DMS153 treated with DMSO at 0.1 percent for 48 hours (cell line): ENCODE measurements around the gene TPD52L2.

Experiments
- DNase-seq: peaks from one replicate; lab custom pipeline; 2025; ENCODE audit not compliant: unreplicated experiment; lab: John Stamatoyannopoulos, UW

Gene TPD52L2

DNA sequence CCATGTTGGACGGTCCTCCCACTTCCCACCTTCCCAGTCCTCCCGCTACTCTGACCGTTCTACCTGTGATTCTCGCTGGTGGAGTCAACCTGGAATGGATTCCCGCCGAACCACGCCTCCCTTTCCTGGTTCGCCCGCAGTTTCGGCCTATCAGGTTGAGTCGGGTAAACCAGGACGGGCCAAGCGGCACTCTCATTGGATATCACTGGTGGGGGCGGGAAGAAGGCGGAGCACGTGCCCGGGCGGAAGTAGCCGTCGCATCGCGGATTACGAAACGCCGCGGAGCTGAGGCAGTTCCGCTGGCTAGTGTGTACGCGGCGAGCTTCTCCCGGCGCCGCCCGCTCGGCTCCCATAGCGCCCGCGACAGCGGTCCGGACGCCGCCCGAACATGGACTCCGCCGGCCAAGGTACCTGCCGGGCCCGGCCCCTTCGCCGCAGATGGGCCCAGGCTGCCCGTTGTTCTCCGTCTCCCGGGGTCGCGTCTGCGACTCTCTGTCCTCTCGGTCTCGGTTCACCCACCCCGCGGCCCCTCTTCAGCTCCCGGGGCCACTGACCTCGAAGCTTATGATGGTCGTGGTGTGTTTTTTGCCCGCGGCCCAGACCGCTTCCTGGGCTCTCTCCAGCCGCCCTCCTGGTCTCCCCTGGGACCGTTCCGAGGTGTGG, at the start of gene TPD52L2:
Gene TPD52L2, plus strand, starts transcription at position 293 of the 663 bp plus-strand sequence. Its CDS starts 96 bp downstream, at position 389.
- peak; percentile 97 for DNase-seq

DNA sequence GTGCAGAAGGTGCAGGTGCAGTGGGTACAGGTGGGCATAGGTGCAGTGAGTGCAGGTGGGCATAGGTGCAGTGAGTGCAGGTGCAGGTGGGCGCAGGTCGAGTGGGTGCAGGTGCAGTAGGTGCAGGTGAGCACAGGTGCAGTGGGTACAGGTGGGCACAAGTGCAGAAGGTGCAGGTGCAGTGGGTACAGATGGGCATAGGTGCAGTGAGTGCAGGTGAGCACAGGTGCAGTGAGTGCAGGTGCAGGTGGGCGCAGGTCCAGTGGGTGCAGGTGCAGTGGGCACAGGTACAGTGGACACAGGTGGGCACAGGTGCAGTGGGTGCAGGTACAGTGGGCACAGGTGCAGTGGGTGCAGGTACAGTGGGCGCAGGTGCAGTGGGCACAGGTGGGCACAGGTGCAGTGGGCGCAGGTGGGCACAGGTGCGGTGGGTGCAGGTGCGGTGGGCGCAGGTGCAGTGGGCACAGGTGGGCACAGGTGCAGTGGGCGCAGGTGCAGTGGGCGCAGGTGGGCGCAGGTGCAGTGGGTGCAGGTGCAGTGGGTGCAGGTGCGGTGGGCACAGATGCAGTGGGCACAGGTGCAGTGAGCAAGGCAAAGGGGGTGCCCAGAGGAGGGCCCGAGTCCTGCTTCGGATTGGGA, 49.3 kb upstream of the TPD52L2 start:
- DNase-seq, result no peak

DNA sequence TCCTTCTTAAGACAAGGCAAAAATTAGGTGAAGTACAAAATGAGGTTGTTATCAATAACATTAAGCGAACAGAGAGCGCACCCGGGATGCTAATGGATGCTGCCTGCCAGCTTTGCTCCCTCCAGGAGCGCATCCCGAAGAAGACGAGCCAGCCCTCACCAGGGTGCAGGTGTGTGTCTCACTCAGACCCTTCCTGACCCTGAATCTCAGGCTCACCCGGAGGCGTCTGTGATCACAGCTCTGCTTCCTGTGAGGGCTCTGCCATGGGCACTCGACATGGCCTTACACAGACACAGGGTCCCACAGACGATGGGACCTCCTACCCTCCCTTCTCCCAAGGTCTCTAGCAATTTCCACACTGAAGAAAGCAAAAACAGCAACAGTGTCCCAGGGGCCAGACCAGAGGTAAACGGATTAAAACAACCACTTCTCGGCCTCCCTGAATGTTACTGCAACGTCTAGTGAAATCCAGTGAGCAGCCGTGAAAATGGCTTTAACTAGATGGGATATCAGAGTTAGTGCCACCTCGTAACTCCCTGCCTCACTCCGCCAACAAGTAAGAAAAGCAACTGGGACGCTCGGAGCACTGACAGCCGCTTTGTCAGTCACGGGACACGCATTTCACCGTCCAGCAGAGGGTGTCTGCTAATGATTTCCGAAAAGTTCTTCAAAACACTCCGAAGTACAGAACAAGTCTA, 45.7 kb upstream of the TPD52L2 start:
- DNase-seq, result no peak

DNA sequence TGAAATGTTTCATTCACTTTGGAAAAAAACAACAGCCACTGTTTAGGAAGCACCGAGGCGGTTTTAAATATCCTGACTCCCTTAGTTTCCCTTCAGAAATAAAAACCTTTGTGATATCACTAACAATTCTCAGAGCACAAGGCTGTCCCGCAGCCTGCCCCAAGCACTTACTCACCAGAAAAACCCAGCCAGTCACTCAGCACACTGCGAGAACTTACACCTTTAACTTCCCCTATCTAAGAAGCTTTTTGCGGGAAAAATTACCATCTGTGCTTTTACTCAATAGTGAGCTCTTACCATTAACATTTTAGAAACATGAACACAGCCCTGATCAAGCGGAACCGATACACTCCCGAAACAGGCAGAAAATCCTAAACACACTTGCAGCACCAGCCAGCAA, 43.3 kb upstream of the TPD52L2 start:
- DNase-seq, result no peak

DNA sequence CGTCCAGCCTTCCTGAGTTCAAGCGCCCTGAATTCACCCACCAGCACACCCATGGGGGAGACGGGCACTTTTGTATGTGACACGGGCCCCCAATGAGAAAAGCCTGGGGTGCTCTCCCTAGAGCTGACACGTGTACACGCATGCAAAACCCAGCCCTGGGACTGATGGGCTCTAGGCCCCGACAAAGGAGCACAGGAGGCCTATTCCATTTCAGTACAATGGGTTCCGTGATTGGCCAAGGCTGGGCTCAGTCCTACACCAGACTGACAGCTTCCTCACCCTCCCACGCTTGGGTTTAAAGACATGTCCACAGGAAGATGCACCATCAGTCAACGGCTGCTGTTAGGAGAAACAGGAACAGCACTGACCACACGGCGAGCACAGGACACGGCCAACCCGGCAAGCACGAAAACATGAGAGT, 42.8 kb upstream of the TPD52L2 start:
- DNase-seq, result no peak

DNA sequence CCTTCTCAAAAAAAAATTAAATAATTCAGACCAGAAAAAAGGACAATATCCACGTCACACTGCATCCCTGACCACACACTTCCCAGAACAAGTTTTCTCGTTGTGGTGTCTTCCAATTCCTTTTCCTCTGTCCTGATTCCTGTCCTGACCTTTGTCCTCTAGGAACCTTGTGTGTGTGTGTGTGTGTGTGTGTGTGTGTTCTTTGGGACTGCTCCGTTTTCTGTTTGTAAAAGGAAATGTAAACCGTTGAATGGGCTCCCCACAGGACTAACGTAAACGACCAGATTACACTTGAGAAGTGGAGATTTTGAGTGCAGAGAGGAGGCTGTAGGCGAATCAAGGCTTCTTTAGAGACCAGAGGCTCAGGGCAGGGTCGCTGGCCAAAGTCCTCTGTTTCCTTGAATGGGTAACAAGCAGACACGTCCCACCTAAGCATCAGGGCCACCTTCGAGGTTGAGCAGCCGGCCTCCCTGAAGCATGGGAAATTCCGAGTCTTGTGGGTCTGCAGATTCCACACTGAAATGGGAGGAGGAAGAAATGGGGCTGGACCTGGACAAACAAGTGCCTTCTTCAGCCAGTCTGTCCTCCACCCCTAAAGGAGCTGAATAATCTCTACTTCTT, 41.3 kb upstream of the TPD52L2 start:
- DNase-seq, result no peak

DNA sequence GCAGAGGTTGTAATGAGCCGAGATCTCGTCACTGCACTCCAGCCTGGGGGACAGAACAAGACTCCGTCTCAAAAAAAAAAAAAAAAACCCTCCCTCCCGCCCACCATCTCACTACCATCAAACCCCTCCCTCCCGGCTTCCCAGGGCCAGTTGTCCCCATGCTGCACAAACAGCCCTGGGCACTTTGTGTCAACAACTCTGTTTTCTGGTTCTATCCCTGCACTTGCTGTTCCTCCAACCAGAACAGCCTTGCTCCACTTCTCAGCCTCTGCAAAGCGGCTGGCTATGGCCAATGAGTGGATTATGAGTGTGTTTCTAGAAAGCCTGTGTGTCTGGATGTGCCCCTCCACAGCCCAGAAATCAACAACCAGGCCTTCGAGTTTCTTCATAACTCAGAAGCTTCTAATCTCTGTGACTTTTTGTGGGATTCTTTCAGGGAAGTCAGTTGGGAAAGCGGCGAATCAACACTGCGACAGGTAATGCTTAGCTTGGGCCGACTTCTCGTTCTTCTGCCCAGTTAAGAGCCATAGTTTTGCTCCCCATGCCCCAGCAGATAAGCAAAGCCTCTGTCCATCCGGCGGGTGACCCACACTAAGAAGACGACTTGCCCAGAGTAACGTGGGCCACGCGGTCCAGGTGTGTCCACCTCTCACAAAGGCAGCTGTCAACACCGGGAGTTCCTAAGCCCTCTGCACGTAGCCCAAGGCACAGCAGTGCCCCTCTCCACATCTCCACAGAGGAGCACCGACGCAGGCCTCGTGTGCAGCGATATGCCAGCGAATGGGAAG, 39.5 kb upstream of the TPD52L2 start:
- DNase-seq, result no peak

DNA sequence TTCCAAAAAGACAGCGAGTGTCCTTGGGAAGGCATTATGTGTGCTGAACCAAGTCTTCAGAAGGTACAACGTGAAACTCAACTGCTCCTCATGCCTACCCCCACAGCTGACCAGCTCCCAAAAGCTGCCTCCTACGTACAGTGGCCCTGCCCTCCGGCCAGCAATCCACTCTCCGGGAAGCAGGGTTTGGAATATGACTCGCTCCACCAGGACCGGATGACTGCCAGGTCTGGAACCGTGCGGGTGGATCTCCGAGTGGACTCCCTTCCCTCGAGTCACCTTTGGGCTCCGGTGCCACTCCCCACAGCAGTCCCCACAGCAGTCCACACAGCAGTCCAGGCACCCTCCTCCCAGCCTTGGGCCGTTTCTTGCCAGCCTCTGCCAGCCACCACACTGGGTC, 38.3 kb upstream of the TPD52L2 start:
- DNase-seq, result no peak

DNA sequence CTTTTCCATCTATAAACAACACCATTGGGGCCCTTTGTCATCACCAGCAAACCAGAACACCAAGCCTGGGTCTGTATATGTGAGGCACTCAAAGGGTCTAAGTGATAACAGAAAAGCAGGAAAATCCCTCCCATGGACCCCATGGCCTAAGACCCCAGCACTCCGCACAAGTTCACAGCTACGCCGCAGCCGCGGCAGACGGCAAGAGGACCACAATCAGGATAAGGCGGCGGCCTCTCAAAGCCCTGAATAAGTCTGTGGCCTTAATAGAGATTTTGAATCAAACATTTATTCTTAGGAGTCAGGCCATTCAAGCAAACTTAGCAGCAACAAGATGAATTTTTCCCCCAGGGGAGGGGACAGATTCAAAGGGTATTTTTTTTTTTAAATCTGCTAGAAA, 36.9 kb upstream of the TPD52L2 start:
- no peak for DNase-seq

DNA sequence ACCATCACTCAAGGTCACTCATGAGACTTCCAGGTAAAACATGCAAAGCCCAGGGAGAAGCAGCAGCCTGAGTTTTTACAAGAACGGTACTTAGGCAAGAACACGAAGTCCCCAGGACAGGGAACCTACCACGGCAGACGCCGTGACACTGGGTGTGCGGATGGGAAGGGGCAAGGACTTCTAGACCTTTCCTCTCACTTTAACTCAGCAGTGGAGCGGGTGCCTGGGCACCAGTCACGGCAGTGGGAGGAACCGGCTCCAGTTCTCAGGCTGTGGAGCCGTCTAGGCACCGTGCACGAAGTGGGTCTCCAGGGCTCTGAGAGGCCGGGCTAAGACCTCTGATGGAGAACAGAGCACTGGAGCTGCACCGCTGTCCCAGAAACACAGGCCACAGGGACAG, 36.5 kb upstream of the TPD52L2 start:
- no peak for DNase-seq

DNA sequence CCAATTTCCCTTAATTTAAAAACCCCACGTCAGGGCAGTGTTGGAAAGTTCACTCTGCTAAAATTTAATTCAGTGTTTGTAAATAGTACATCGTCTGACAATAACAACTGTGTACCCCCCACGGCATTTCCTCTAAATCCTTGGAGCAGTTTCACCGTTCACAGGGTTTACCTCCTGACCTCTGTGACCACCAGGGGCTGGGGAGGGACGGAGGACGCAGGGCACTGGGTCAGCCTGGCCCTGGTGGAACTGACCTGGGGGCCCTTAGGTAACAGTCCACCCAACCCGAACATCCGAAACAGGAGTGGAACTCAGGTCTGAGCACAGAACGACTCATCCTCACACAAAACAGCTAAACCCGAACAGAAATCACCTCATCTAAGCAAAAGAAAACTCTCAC, 36.1 kb upstream of the TPD52L2 start:
- no peak for DNase-seq

DNA sequence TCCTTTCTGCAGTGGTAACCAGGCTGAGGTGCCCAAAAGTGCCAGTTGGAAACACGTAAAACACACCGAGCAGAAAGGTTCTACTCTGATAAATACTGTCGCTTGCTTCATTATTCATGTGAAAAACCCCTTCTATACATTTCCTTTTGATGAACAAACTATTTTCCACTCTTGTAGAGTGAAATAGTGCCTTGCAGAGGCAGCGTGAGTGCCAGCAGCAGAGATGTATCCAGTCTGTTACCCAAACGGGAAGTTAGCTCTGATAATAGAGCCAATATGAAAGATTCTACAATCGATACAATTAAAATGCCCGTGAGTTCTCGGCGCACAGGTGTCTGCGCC, 35.5 kb upstream of the TPD52L2 start:
- DNase-seq, result no peak

DNA sequence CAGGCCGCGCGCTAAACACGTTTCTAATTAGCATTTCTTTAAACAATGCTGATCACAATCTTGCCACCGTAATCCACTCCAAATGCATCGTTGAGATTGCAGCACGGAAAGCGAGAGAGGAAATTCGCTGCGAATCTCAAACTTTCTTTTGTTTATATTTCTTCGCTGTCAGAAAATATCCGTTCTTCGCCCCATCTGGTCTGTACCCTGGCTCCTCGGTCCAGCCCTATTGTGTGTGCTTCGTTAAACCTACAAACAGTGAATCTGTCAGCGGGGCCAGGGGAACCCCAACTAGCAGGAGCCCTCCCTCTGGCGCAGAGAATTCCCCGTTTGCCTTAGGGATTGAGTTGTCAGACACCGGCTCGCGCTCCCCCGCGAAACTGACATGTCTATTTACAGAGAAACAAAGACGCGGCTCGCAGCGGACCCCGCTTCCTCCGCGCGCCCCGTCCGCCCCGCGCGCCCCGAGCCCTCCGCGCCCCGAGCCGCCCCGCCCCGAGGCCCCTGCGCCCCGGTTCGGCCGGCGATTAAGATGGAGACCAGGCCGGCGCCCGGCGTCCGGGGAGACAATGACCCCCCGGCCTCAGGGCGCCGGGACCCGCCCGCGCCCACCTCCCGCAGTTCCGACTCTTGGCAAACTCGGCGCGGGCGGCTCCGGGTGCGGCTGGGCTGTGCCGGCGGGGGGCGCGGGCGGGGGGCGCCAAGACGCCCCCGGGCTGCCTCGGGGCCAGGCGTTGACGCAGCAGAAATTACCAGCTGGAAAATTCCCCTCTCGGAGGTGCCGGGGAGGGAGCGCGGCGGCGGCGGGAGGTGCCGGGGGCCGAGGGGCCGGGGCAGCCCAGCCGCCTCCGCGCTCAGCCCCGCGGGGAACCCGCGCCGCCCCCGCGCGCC, 34.9 kb upstream of the TPD52L2 start:
- DNase-seq, result no peak

DNA sequence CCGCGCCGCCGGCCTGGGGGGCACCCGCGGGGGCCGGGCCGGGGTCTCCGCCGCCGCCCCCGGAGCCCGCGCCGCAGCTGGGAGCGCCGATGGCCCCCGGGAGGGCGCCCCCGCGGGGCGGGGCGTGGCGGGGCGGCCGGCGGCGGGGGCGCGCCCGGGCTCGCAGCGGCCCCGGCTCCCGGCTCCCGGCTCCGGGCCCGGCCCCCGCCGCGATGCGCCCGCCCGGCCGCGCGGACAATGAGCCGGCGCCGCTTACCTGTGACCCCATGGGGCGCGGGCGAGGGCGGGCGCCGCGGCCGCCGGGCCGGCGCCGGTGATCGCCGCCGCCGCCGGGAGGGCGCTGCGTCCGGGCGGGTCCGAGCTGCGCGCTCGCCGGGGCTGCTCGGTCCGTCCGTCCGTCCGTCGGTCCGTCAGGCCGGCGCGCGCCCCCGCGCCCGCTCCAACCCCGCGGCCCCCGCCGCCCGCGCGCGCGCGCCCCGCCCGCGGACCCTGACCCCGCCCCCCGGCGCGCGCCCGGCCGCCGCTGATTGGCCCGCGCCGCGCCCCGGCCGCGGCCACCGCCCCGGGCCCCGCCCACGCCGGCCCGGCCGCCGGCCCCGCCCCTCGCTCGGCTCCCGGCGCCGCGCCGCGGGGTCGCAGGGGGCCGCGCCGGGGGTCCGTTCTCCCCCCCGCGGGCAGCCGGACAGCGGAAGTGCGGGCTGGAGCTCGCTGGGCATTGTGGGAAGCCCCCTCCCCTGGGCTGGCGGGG, 34.1 kb upstream of the TPD52L2 start, which contains the start of gene ZBTB46:
Gene ZBTB46, minus strand, starts transcription at position 424 of the 748 bp plus-strand sequence. CDS start 40,507 bp downstream, outside the sequence.
- DNase-seq, result no peak

DNA sequence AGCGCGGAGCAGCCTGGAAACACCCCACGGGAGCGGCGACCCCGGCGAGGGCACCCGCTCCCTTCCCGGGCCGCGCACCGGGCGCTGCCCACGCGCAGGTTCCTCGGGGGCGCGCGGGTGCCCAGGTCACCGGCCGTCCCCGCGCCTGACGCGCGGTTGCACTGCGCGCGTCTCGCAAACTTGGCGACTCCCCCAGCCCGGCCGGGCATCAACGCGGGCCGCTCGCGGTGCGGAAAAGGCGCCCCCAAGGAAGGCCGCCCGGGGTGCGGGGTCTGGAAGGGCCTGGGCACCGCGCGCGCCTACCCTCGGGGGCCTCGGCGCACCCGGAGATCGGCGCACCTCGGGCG, 33.5 kb upstream of the TPD52L2 start:
- no peak for DNase-seq

DNA sequence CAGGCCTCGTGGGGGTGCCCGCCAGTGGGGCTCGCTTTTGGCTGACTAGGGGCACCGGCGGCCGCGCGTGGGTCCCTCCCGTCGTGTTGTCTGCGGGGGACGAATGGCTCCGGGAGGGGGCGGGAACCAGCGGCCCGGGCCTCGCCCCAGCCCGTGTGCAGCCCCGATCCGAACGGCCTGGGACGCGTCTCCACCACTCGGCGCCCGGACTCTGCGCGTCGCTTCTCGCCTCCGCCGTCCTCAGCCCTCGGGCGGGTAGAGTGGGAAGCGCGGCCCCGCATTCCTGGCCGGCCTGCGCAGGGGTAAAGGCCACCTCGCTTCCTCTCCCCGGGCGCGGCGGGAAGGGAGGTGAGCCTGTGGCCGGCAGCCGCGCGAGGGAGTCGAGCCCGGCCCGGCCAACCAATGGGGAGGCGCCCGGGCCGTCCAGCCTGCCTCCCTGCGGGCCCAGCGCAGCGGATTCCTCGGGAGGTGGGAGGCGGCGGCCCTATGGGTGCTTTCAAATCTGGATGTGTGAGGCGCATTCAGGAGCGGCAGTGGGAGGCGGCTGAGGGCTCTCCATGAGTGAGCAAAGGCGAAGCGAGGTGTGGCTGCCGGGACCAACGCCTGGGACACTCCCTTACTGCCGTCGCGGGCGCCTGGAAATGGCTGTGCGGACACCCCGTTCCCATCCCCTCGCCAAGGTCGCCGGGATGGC, 32.9 kb upstream of the TPD52L2 start:
- DNase-seq, result no peak

DNA sequence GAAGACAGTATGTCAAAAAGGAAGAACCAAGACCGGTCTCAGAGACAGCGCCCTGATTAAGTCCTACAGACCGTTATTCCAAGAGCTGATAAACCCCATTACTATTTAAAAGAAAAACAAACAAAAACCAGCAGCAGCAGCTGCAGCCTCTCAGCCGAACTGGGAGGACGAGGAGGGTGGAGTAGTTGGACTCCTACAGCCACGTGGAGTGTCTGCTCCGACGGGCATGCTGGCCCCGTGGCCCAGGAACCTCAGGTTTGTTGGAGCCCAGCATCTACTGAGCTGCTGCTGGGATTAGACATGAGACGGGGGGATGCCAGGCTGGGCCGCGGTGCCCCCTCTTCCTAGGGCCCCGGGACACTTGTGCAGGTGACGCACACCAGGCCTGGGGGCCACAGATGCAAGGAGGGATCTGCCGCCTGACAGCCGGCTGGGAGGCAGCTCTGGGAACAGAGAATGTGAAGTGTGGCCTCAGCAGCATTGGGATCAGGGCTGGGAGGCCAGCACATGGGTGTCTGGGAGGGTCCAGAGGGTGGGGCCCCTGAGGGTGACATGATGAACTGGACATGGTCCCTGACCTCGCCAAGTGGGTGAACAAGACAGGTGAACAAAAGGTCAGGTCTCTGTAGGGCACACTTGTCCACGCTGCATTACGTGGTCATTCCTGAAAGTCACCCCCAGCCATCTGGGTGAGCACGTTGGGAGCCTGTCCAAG, 31.1 kb upstream of the TPD52L2 start:
- DNase-seq, result no peak

DNA sequence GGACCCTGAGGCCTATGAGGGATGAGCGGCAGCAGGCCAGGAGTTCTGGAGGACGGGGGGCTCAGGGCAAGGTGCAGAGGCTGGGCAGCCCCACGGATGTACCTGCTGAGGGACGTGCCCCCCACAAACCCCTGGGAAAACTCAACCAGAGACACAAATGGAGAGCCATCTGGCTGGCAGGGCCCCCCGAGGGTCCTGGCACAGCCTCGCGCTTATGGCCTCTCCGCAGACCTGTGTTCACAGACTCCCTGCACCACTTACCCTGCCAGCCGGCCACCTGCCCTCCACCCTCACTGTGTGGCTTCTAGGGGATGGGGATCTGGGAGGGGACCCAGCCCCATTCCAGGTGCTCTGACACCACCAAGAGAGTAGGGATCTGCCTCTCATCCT, 30.6 kb upstream of the TPD52L2 start:
- DNase-seq, result no peak
